Fibroblast of the aortic adventitia (primary cell): ENCODE results near the gene BARX2. TPM values are rescaled to one million over a fixed set of nuclear protein-coding genes. Genes with fewer than 3 reads are reported as not detected.
A peak's percentile ranks its signal among the peaks of the same experiment; 100 is the strongest.

Experiments
- DNase-seq: peaks from one replicate; pipeline ENCODE4 v3.0.0-alpha.2; 2010; ENCODE audit warnings: low read depth
- H3K4me3 ChIP-seq: 2 replicates; pipeline ENCODE4 v1.5.1; 2011; ENCODE audit warnings: low read depth, mild to moderate bottlenecking, control low read depth, low read length, moderate library complexity
- CTCF ChIP-seq: IDR thresholded peaks from 2 replicates; pipeline ENCODE4 v1.5.1; 2011; ENCODE audit warnings: mild to moderate bottlenecking, low read length, control low read depth, inconsistent platforms; ENCODE audit not compliant: insufficient read depth
- total RNA-seq: library from RNA; depleted of rRNA; stranded (reverse); fragments of >200 nt; gene quantifications from 2 replicates; pipeline ENCODE4 v1.2.3, GENCODE V29; 2012; ENCODE audit warnings: low replicate concordance

BARX2 gene
- total RNA-seq, 1 donor, result not detected

- no peak for TF ChIP-seq CTCF
- no peak for DNase-seq
- no peak overlapping the region for H3K4me3 ChIP-seq
Measured at GRCh38 chr11:129444274-129444673, 68.6 kb downstream of the BARX2 start.

- TF ChIP-seq CTCF, result no peak
- H3K4me3 ChIP-seq, result no peak overlapping the region
- no peak for DNase-seq
Measured at GRCh38 chr11:129445226-129445625, 69.6 kb downstream of the BARX2 start.

DNA sequence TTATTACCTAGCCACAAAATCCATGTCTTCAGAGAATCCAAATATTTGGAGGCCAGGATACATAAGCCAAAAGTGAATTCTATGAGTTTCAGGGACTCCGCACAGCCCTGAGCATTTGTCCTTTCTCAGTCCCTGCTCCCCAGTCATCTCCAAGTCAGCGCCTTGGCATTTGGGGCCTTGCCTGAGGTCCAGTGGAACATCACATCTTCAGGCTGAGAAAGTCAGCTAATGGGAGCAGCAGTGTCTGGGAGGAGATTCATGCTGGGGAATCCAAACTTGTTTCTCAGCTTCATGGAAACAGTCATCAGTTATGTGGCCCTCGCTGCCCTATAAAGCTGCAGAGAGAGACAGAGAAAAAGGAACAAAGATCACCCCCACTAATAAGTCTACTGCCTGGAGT lies 70.9 kb downstream of the BARX2 start:
- TF ChIP-seq CTCF, result no peak
- H3K4me3 ChIP-seq, result no peak overlapping the region
- DNase-seq, result no peak

- no peak overlapping the region for H3K4me3 ChIP-seq
- no peak for DNase-seq
- TF ChIP-seq CTCF, result no peak
Measured at GRCh38 chr11:129447654-129448239, 72.1 kb downstream of the BARX2 start.

DNA sequence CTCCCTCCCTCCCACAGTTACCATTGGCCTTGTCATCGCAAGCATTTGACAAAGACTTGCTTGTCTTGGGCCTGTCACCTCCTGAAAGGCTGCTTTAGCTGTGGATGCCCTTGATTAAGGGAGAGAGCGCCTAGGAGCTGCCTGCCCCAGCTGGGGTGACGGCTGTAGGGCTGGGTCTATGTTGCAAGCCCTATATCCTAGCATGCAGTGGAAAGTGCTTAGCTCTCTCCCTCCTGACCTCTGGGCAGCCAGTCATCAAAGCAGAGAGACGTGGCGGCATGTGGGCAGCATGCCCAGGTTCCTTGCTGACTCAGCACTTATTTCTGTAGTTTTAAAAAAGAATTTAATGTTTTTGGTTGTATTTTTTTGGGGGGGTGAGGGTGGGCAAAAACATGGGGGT lies 75.9 kb downstream of the BARX2 start:
- peak; percentile 66 for DNase-seq
- no peak for TF ChIP-seq CTCF
- no peak overlapping the region for H3K4me3 ChIP-seq

GRCh38 chr11:129453293-129453721 lies 77.7 kb downstream of the BARX2 start:
- H3K4me3 ChIP-seq, result no peak overlapping the region
- no peak for TF ChIP-seq CTCF
- DNase-seq, result peak; percentile 12

- no peak overlapping the region for H3K4me3 ChIP-seq
- no peak for DNase-seq
- TF ChIP-seq CTCF, result no peak
Measured at GRCh38 chr11:129455101-129455500, 79.5 kb downstream of the BARX2 start.
